GM19468 (cell line): ENCODE data around the gene ICAM3.
"Not testable (repeated sequence)": the region's sequence is repeated elsewhere in the genome, so short reads cannot be mapped to it uniquely, and the experiment has no call there.

Experiments used
- ATAC-seq: cut with Tn5 transposase; IDR thresholded peaks from one replicate; pipeline ENCODE4 v1.9.1; 2021; ENCODE audit warnings: mild to moderate bottlenecking, moderate library complexity, moderate number of reproducible peaks; ENCODE audit not compliant: unreplicated experiment; ENCODE audit errors: extremely low read depth

ICAM3 gene

GRCh38 chr19:10339380-10339960 is at the start of gene ICAM3:
ICAM3 (minus strand) TSS chr19:10339624; CDS start chr19:10339614, 10 bp downstream.
- ATAC-seq: peak; percentile 50

GRCh38 chr19:10388957-10389356 is 49.5 kb upstream of the ICAM3 start:
- ATAC-seq: no peak

- ATAC-seq: no peak
Observed at GRCh38 chr19:10384580-10384979, 45.2 kb upstream of the ICAM3 start.

- not testable (repeated sequence) for ATAC-seq
Observed at GRCh38 chr19:10383223-10383499, 43.7 kb upstream of the ICAM3 start.

- ATAC-seq: peak; percentile 65
Observed at GRCh38 chr19:10380313-10381102, 41.1 kb upstream of the ICAM3 start, which contains the start of gene TYK2. TYK2 (minus strand) TSS chr19:10380572; CDS start chr19:10378406, 2,166 bp downstream.

- ATAC-seq: no peak
Observed at GRCh38 chr19:10379880-10380312, 40.5 kb upstream of the ICAM3 start.

GRCh38 chr19:10378124-10378523 is 38.7 kb upstream of the ICAM3 start:
- no peak for ATAC-seq

GRCh38 chr19:10377140-10377640 is 37.8 kb upstream of the ICAM3 start:
- not testable (repeated sequence) for ATAC-seq

- ATAC-seq: no peak
Observed at GRCh38 chr19:10374931-10375330, 35.5 kb upstream of the ICAM3 start.

- ATAC-seq: no peak
Observed at GRCh38 chr19:10372690-10373089, 33.3 kb upstream of the ICAM3 start.

- ATAC-seq: no peak
Observed at GRCh38 chr19:10368101-10368803, 28.8 kb upstream of the ICAM3 start.

GRCh38 chr19:10366950-10367512 is 27.6 kb upstream of the ICAM3 start:
- not testable (repeated sequence) for ATAC-seq

GRCh38 chr19:10365518-10365917 is 26.1 kb upstream of the ICAM3 start:
- ATAC-seq: no peak

GRCh38 chr19:10364644-10365043 is 25.2 kb upstream of the ICAM3 start:
- no peak for ATAC-seq

GRCh38 chr19:10363789-10364281 is 24.4 kb upstream of the ICAM3 start:
- no peak for ATAC-seq

GRCh38 chr19:10362259-10362658 is 22.8 kb upstream of the ICAM3 start:
- ATAC-seq: no peak

GRCh38 chr19:10361569-10362011 is 22.2 kb upstream of the ICAM3 start:
- no peak for ATAC-seq

GRCh38 chr19:10356431-10356830 is 17.0 kb upstream of the ICAM3 start:
- no peak for ATAC-seq

- ATAC-seq: no peak
Observed at GRCh38 chr19:10353793-10354391, 14.5 kb upstream of the ICAM3 start.
